ENCODE results near the gene EMSY. TPM values are rescaled to one million over a fixed set of nuclear protein-coding genes. Genes with fewer than 3 reads are reported as not detected.
"Not testable (repeated sequence)": the region's sequence is repeated elsewhere in the genome, so short reads cannot be mapped to it uniquely, and the experiment has no call there.

Gene EMSY
- total RNA-seq, 1 donor from 2014 or later = 32.1 TPM

DNA sequence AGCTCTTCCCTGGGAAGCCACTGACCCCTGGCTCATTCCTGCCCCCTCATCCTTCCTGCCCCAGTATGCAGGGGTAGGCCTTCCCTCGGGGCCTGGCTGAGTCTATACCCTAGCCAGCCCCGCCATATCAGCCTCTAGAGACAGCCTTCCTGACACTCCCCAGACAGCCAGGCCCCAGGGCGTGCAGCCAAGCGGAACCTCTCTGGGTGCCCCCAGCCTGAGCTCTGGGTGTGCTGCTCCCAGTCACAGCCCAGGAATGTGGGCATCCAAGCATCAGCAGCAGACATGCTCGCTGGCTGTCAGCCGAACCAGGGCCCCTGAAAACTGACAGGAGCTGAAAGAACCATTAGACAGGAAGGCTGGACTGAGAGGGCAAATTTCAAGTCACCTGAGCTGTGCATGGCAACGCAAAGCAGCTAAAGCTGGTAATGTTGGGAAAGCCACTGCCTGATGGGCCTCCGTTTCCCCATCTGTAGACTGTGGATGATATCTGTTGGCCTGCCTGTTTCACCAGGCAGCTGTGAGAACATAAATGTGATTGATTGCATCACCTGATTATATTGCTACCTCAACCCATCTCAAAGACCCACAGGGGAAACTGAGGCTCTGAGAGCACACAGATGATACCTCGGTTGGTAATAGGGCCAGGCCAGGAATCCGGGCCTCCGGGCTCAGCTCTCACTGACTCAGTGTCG, 132.6 kb downstream of the EMSY start:
- Mint-ChIP-seq H3K27ac (no peak overlapping the region), H3K4me1 (peaks cover 15% of the 10 kb centered on the region), H3K36me3 (ENCODE audit: low read depth) (no peaks in the 10 kb centered on the region), H3K27me3 (peaks cover 13% of the 10 kb centered on the region), H3K4me3 (no peak overlapping the region), H3K9me3 (no peaks in the 10 kb centered on the region)
- intact Hi-C loops (cut with micrococcal nuclease) = no loop called here
- no peak for DNase-seq

DNA sequence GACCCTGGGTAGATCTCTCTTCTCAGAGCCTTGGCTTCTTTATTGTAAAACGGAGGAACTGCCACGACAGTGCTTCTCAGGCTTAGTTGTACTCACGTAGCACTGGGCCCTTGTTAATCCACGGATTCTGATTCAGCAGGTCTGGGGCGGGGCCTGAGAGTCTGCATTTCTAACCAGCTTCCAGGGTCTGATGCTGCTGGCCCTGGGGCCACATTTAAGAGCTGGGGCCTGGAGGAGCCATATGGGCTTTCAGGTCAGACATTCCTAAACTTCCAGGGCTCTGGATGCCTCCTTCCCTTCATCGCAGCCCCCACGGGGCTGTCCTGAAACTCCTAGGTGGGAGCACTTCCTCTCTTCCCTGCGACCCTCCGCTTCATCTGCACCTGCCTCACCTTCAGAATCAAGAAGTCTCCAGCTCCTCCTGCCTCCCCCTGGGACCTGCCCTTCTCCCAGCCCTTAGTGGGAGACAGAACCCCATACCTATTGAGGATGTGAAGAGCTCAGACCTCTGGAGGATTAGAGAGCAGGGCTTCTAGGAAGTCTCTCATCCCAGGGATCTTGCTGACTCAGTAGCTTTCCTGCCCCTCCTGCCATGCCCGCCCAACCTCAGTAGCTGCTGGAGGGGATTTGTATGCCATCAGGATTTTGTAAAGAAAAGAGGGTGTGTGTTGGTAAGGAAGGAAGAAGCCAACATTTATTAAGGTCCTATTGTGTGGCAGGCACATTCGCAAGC, 133.3 kb downstream of the EMSY start:
- H3K4me3 Mint-ChIP-seq = no peak overlapping the region
- intact Hi-C loops (cut with micrococcal nuclease) = no loop called here
- H3K4me1 Mint-ChIP-seq = peaks cover 12% of the 10 kb centered on the region
- no peaks in the 10 kb centered on the region for H3K36me3 Mint-ChIP-seq (ENCODE audit: low read depth)
- H3K27ac Mint-ChIP-seq = no peak overlapping the region
- no peaks in the 10 kb centered on the region for H3K9me3 Mint-ChIP-seq
- peaks cover 10% of the 10 kb centered on the region for H3K27me3 Mint-ChIP-seq
- DNase-seq = peak; percentile 45

DNA sequence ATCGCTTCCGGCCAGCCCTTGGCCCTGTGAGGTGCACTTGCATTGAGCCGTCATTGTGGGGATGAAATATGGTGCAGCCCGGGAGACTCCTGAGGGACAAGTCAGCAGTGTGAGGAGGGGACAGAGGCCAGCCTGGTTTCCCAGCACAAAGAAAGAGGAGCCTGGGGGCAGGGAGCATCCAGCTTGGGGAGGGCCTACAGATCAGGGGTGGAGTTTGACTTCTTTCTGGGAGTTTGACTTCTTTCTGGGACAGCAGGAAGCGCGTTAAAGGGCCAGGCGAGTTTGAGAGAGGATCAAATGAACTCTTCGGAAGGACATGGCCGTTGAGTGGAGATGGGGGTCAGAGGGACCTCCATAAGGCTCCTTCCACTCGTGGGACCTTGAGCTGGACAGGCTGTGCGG, 133.8 kb downstream of the EMSY start:
- Mint-ChIP-seq H3K9me3 (no peaks in the 10 kb centered on the region), H3K27me3 (peaks cover 7% of the 10 kb centered on the region), H3K4me3 (no peak overlapping the region), H3K27ac (no peak overlapping the region), H3K4me1 (peaks cover 8% of the 10 kb centered on the region), H3K36me3 (ENCODE audit: low read depth) (no peaks in the 10 kb centered on the region)
- intact Hi-C loops (cut with micrococcal nuclease) = no loop called here
- DNase-seq = no peak

DNA sequence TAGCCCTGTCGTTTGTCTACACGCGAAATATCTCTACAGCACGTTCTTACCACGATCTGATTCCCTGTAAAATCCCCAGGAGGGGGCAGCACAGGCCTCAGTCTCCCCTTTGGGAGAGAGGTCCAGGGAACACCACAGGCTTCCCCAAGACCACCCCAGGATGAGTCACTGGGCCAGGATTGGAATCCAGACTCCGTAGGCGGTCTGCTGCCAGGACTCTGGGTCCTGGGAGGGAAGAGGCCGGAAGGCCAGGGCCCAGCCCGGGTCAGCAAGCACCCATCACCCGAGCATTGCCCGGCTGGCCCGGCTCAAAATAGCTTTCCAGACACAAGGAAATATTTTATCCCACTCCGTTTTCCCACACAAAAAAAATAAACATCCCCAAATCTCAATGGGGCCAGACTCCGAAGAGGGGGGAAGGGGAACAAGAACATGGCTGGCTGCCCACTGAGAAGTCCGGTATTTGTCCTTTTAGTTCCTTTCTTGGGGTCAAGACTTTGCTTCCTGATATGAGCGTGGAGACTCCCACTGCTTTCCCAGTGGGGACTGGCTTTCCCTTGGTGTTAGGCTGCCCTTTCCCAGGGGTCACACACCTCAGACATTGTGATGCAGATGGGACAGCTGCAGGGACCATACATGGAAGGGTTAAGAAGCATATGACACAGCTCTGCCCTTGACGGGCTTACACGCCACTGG, 134.4 kb downstream of the EMSY start:
- Mint-ChIP-seq H3K9me3 (no peaks in the 10 kb centered on the region), H3K27me3 (peaks cover 2% of the 10 kb centered on the region), H3K36me3 (ENCODE audit: low read depth) (no peaks in the 10 kb centered on the region), H3K27ac (no peak overlapping the region), H3K4me1 (peaks cover 5% of the 10 kb centered on the region), H3K4me3 (no peak overlapping the region)
- peak; percentile 55 for DNase-seq
- intact Hi-C loops (cut with micrococcal nuclease) = no loop called here

DNA sequence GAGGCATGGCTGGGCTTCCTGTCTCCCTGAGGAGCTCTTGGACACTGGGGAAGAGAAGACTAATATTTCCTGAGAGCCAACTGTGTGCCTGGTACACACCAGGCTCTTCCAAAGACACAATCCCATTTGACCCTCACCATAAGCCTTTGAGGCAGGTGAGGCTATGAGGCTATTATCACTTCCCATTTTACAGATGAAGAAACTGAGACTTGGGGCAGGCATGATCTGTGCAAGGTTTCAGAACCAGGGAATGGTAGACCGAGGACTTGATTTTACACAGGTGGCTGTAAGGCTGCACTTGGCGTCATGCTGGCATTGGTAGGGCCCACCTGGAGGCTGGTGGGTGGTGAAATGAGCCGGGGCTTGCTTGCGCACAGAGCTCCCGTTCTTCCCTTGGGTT, 134.9 kb downstream of the EMSY start:
- Mint-ChIP-seq H3K4me1 (peaks cover 4% of the 10 kb centered on the region), H3K4me3 (no peak overlapping the region), H3K27ac (no peak overlapping the region), H3K36me3 (ENCODE audit: low read depth) (no peaks in the 10 kb centered on the region), H3K27me3 (peaks cover 2% of the 10 kb centered on the region), H3K9me3 (no peaks in the 10 kb centered on the region)
- peak; percentile 47 for DNase-seq
- intact Hi-C loops (cut with micrococcal nuclease) = no loop called here

DNA sequence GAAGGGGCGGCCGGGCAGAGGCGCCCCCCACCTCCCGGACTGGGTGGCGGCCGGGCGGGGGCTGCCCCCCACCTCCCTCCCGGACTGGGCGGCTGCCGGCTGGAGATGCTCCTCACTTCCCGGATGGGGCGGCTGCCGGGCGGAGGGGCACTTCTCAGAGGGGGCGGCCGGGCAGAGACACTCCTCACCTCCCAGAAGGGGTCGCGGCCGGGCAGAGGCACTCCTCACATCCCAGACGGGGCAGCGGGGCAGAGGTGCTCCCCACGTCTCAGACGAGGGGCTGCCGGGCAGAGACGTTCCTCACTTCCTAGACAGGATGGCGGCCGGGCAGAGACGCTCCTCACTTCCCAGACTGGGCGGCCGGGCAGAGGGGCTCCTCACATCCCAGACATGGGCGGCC, 137.7 kb downstream of the EMSY start:
- intact Hi-C loops (cut with micrococcal nuclease); H3K9me3 Mint-ChIP-seq; H3K27ac Mint-ChIP-seq; H3K4me1 Mint-ChIP-seq; H3K36me3 Mint-ChIP-seq (ENCODE audit: low read depth); H3K4me3 Mint-ChIP-seq; H3K27me3 Mint-ChIP-seq: not testable (repeated sequence)
- DNase-seq = peak; percentile 37

DNA sequence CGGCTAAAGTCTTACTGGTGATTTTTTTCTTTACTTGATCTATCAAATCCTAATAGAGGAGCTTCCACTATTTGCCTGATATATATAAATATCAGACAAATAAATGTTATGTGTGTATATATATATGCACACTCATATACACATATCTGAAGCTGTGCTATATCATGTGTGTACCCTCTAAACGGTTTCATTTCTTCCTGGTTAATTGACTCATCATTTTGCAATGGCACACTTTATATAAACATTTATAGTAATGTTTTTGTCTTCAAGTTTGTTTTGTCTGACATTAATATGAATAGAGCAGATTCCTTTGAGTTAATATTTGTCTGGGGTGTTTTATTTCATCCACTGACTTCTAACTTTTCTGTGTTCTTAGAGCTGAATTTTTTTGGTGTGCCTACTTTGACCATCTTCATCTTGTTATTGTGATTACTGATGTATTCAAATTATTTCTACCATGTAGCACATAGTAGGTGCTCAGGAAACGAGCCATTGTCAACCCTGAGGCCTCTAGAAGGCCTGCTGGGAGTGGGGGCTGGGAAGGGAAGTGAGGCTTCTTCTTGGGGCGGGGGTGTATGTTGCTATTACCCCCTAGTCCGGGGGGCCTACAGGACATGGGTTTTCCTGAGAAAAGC, 143.1 kb downstream of the EMSY start:
- peaks cover 10% of the 10 kb centered on the region for H3K9me3 Mint-ChIP-seq
- no peak for DNase-seq
- H3K36me3 Mint-ChIP-seq (ENCODE audit: low read depth) = peaks cover 4% of the 10 kb centered on the region
- H3K27me3 Mint-ChIP-seq = no peaks in the 10 kb centered on the region
- peaks cover 46% of the 10 kb centered on the region for H3K4me1 Mint-ChIP-seq
- intact Hi-C loops (cut with micrococcal nuclease) = loop anchor here (2.0 kb wide), 2 partner anchors 27 to 39 kb away; no protein-coding TSS in a partner anchor
- H3K4me3 Mint-ChIP-seq = peak overlapping the region; percentile 28
- H3K27ac Mint-ChIP-seq = peak overlapping the region; percentile 94

DNA sequence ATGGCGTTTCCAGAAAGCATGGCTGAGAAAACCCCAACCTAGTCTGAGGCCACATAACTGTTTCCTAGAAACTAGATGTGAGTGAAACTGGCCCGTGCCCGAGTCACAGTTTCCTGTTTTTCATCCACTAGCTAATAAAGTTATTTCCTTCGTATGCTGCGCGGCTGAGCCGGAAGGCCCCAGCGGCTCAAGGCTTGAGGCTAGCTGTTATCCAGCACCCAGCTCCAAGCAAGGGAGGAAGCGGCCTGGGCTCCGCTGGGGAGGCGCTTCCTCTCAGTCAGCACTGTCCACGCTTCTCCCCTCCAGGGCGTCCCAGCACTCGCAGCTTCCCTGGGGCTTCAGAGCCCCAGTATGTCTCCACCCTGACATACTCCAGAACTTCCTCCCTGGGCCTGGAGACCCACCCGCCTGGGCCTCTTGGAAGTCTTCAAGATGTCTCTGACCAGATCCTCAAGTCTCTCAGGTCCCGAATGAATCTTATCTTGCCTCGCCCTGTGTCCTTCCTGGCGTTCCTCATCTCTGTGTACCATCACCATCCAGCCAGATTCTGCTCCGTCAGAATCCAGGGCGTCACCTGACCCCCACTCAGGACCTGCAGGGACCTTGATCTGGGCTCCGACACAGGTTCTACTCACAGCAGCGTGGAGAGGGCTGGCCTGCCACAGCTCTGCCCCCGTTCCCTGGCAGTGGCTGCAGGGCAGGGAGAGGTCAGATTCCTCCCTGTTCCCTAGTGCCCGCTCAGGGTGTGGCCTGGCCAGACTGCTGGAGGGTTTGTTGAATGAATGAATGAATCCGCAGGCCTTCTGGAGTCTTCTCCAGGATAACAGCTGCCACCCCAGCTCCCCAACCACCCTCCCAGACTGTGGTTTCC, 143.9 kb downstream of the EMSY start:
- Mint-ChIP-seq H3K27me3 (peaks cover 2% of the 10 kb centered on the region), H3K9me3 (peaks cover 10% of the 10 kb centered on the region), H3K4me3 (peak overlapping the region; percentile 41), H3K27ac (peak overlapping the region; percentile 94), H3K36me3 (ENCODE audit: low read depth) (peaks cover 6% of the 10 kb centered on the region), H3K4me1 (peaks cover 53% of the 10 kb centered on the region)
- peak; percentile 85 for DNase-seq
- intact Hi-C loops (cut with micrococcal nuclease) = loop anchor here (2.0 kb wide), 2 partner anchors 28 to 38 kb away; no protein-coding TSS in a partner anchor

DNA sequence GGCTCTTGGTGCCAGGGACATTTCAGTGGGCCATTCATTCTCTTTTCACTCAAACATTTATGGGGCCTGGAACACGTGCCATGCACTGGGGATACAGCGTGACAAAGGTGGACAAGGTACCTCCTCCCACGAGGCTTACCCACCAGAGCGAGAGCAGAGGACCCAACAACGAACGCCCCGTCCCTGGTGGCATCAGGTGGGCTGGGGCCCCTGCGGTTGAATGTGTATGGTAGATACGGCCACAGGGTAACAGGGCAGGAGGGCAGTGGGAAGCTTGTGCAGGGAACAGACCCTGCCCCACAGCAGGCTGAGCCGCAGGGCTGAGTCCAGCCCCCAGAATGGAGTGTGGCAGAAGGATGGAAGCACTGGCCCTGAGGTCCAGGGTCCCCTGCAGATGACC, 144.7 kb downstream of the EMSY start:
- intact Hi-C loops (cut with micrococcal nuclease) = loop anchor here (2.0 kb wide), 2 partner anchors 29 to 37 kb away; no protein-coding TSS in a partner anchor
- peak overlapping the region; percentile 41 for H3K4me3 Mint-ChIP-seq
- H3K9me3 Mint-ChIP-seq = peaks cover 13% of the 10 kb centered on the region
- DNase-seq = peak; percentile 57
- peaks cover 4% of the 10 kb centered on the region for H3K27me3 Mint-ChIP-seq
- H3K27ac Mint-ChIP-seq = peak overlapping the region; percentile 94
- H3K36me3 Mint-ChIP-seq (ENCODE audit: low read depth) = peaks cover 6% of the 10 kb centered on the region
- H3K4me1 Mint-ChIP-seq = peaks cover 56% of the 10 kb centered on the region

DNA sequence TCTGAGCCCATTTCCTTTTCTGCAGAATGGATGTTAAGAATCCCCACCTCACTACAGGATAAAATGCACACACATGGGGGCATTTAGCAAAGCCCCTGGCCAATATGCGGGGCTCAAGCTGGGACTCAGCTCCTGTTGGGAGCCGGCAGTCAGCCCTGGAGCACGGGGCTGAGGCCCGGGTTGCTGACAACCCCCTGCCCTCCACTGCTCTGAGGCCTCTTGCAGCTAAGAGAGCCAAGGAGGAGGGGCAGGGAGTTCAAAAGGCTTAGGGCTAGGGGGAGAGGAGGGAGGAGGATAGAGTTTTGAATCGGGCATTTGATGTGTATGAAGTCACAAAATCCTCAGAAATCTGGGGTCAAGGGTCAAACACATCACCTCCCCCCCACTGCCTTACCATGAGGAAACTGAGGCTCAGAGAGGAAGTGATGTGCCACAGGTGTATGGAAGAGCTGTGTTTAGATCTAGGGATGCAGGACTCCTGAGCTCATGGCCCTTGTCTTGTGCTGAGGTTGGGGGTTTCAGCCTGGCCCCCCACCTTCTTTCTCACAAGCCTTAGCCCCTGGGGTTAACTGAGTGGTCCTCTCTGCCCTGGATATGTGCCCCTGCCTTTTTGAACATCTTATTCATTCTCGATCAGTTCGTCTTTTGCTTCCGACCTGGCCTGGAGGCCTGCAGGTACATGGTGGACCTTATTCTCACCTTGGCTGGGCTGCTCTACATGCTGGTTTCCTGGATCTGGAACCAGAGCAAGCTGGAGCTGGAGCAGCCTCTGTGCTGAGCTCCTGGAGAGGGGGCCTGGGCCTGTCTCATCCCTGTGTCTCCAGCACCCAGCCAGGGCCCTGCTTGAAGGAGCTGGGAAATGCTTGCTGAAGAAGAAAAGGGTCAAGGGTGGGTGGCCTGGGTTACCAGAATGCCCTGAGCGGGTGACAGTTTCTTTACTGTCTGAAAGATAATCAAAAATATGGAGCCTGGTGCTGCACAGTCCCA, 145.4 kb downstream of the EMSY start:
- H3K4me3 Mint-ChIP-seq = no peak overlapping the region
- intact Hi-C loops (cut with micrococcal nuclease) = loop anchor here (2.0 to 5.0 kb wide), 3 partner anchors 29 to 82 kb away; partner anchors contain the start of gene LRRC32
- H3K27ac Mint-ChIP-seq = peak overlapping the region; percentile 94
- H3K4me1 Mint-ChIP-seq = peaks cover 64% of the 10 kb centered on the region
- DNase-seq = peak; percentile 54
- peaks cover 20% of the 10 kb centered on the region for H3K9me3 Mint-ChIP-seq
- H3K36me3 Mint-ChIP-seq (ENCODE audit: low read depth) = peaks cover 6% of the 10 kb centered on the region
- H3K27me3 Mint-ChIP-seq = peaks cover 7% of the 10 kb centered on the region

DNA sequence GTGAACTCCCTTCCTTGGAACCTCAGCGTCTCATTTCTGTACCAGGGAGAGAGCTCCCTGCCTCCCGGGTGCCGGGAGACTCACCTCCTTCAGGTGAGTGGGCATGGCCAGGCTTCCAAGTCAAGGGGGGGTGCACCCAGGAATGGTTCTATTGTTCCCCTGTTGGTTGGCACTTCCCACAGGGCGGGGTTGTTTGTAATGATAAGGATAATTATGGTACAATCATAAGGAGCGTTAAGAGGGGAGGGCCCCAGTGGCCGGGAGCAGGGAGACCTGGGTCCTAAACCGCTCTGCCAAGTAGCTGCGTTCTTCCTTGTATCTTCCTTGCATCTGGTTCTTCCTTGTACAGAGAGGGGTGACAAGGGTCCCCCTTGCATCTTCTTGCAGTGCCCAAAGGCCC, 146.6 kb downstream of the EMSY start:
- H3K27ac Mint-ChIP-seq = peak overlapping the region; percentile 82
- H3K27me3 Mint-ChIP-seq = peaks cover 7% of the 10 kb centered on the region
- intact Hi-C loops (cut with micrococcal nuclease) = loop anchor here (5.0 kb wide), 1 partner anchor 81 kb away; the partner anchor contains the start of gene LRRC32
- DNase-seq = no peak
- H3K4me1 Mint-ChIP-seq = peaks cover 64% of the 10 kb centered on the region
- peaks cover 15% of the 10 kb centered on the region for H3K9me3 Mint-ChIP-seq
- peaks cover 4% of the 10 kb centered on the region for H3K36me3 Mint-ChIP-seq (ENCODE audit: low read depth)
- no peak overlapping the region for H3K4me3 Mint-ChIP-seq
